A549 (cell line): ENCODE data around the gene SLC9A2.

Experiments
- CBX2 ChIP-seq: fragments of 200-600 bp; sonication (generic); IDR thresholded peaks from 2 replicates; pipeline ENCODE4 v1.6.1; 2016; ENCODE audit warnings: low read depth, mild to moderate bottlenecking, borderline replicate concordance
- CEBPB ChIP-seq, 2 experiments: fragments of >200 bp in 1 of 2; sonication (Bioruptor Twin) in 1 of 2; formaldehyde crosslinking in 1 of 2; IDR thresholded peaks; 2 replicates each; pipeline ENCODE4 v1.6.1; 2012 to 2016
- CTCF ChIP-seq: fragments of >200 bp; sonication (Bioruptor Twin); formaldehyde crosslinking; IDR thresholded peaks from 3 replicates; pipeline ENCODE4 v1.5.1; 2016
- E2F6 ChIP-seq: IDR thresholded peaks from 2 replicates; pipeline ENCODE4 v1.6.1; 2012; ENCODE audit warnings: low read depth, borderline replicate concordance
- FOXS1 ChIP-seq: fragments of 250-450 bp; sonication (Bioruptor Pico); IDR thresholded peaks from 2 replicates; pipeline ENCODE4 v1.5.0; 2020; ENCODE audit warnings: mild to moderate bottlenecking, moderate library complexity
- HOXB5 ChIP-seq: fragments of 250-450 bp; sonication (Bioruptor Pico); IDR thresholded peaks from 2 replicates; pipeline ENCODE4 v1.5.0; 2020; ENCODE audit warnings: mild to moderate bottlenecking, moderate library complexity
- JUNB ChIP-seq: fragments of >200 bp; sonication (Bioruptor Twin); formaldehyde crosslinking; IDR thresholded peaks from 2 replicates; pipeline ENCODE4 v1.6.1; 2016
- MYC ChIP-seq: IDR thresholded peaks from 2 replicates; pipeline ENCODE4 v1.6.1; 2012; ENCODE audit warnings: mild to moderate bottlenecking, inconsistent platforms, low read length, improper control_type of control experiment, borderline replicate concordance
- POLR2A ChIP-seq: IDR thresholded peaks from 2 replicates; pipeline ENCODE4 v1.6.1; 2012; ENCODE audit warnings: mild to moderate bottlenecking, low read length
- SMC3 ChIP-seq: fragments of >200 bp; sonication (Bioruptor Twin); formaldehyde crosslinking; IDR thresholded peaks from 3 replicates; pipeline ENCODE4 v1.6.1; 2018; ENCODE audit warnings: inconsistent platforms
- ZFP36 ChIP-seq: fragments of 450-650 bp; IDR thresholded peaks from 2 replicates; pipeline ENCODE4 v1.6.1; 2014; ENCODE audit warnings: borderline replicate concordance; ENCODE audit not compliant: partially characterized antibody
- TF ChIP-seq, protein P1 (sequence below): fragments of 450-650 bp; IDR thresholded peaks from 2 replicates; pipeline ENCODE4 v1.6.1; 2014; ENCODE audit warnings: antibody characterized with exemption

DNA sequence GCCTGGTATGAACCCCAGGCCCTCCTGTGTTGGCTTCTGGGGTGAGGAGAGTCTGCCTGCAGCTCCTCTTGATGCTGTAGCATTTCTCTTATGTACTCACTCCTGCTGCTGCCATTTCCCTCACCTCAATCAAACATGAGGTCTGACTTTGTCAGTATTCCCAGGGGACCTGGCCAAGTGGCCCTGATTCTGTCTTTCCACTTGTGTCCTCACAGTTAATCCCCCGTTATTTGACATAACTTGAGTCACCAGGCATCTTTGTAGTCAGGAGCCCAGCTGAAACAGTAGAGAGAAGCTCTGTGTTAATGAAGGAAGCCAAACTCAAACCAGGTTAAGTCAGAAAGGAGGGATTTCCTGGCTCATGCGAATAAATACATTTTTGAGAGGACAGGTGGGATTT is 55.0 kb downstream of the SLC9A2 start:
- no peak for TF ChIP-seq POLR2A
- no peak for TF ChIP-seq SMC3
- TF ChIP-seq CBX2: no peak
- TF ChIP-seq CTCF: no peak
- TF ChIP-seq HOXB5: no peak
- TF ChIP-seq MYC: no peak
- no peak for TF ChIP-seq FOXS1
- TF ChIP-seq, protein P1, sequence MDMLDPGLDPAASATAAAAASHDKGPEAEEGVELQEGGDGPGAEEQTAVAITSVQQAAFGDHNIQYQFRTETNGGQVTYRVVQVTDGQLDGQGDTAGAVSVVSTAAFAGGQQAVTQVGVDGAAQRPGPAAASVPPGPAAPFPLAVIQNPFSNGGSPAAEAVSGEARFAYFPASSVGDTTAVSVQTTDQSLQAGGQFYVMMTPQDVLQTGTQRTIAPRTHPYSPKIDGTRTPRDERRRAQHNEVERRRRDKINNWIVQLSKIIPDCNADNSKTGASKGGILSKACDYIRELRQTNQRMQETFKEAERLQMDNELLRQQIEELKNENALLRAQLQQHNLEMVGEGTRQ: no peak
- TF ChIP-seq JUNB: no peak
- TF ChIP-seq E2F6: no peak
- no peak for TF ChIP-seq CEBPB (IDR thresholded peaks at IDR 0.05)
- no peak for TF ChIP-seq ZFP36
